ENCODE data around the gene VKORC1. TPM values are rescaled to one million over a fixed set of nuclear protein-coding genes. Genes with fewer than 3 reads are reported as not detected.

VKORC1 gene
- total and polyA plus RNA-seq, 2 of the 8 experiments (the other 6 are each of a cell fraction or from before 2014, with no cell fraction given) = 84.1 to 483 TPM

DNA sequence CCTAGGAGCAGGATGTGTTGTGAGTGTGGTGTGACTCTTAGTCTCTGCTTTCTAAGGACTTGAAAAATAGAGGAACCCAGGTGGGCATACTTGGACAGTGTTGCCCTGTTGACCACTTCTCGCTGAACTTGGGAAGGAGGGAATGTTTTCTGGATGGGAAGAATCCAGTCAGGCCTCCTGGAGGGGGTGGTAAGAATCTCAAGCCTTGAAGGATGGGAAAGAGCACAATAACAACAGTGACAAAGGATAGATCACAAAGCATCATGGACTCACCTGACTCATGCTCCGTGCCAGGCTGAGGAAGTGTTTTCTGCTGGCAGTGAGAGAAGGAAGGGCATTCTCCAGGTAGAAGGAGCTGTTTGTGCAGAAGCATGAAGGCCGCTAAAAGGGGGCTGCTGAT is 31.2 kb upstream of the VKORC1 start:
- Histone ChIP-seq H2BK5ac (ENCODE audit: low read depth, low read length) (no peak overlapping the region), H3K18ac (ENCODE audit: extremely low read depth, low read length) (no peak overlapping the region), H2BK20ac (ENCODE audit: low read length) (no peak overlapping the region), H3K9ac (replicated peaks in 1 of 4; ENCODE audit: extremely low read depth in 1 of 4, low read depth in 3 of 4, low read length in 3 of 4) (no peak overlapping the region), H4K20me1 (replicated peaks in 1 of 2; ENCODE audit: control insufficient read depth in 1 of 2, insufficient read depth in 2 of 2, low read length in 2 of 2) (no peaks in the 10 kb centered on the region), H3K4me2 (ENCODE audit: insufficient read depth in 1 of 2, low read depth in 2 of 2, low read length in 2 of 2) (no peak overlapping the region), H3K4me1 (replicated peaks in 1 of 4; ENCODE audit: control insufficient read depth in 3 of 4, insufficient read depth in 4 of 4, low read length in 3 of 4) (peaks cover 0 to 8% (median 6%) of the 10 kb centered on the region in 4 experiments; a peak in 6 of 7 replicates), H3K27ac (ENCODE audit: low read depth, low read length) (no peak overlapping the region), H3K79me2 (ENCODE audit: control insufficient read depth in 1 of 2, insufficient read depth in 2 of 2, low read length in 2 of 2) (no peaks in the 10 kb centered on the region), H2BK120ac (replicated peaks; ENCODE audit: low read depth, low read length) (no peak overlapping the region), H3K23ac (ENCODE audit: insufficient read length) (no peak overlapping the region), H3K9me3 (ENCODE audit: insufficient read depth in 2 of 2, low read depth in 1 of 2, low read length in 1 of 2) (no peaks in the 10 kb centered on the region), H3K79me1 (ENCODE audit: low read depth, low read length) (no peaks in the 10 kb centered on the region; the same call in 1 of the 2 replicates), H3K23me2 (ENCODE audit: low read depth, low read length) (no peaks in the 10 kb centered on the region), H3K56ac (replicated peaks; ENCODE audit: insufficient read length, low read depth, low read length) (no peak overlapping the region), H2BK15ac (ENCODE audit: low read length) (no peak overlapping the region), H3K4me3 (ENCODE audit: extremely low read depth in 1 of 4, insufficient read depth in 2 of 4, low read depth in 3 of 4, low read length in 4 of 4) (no peak overlapping the region), H2BK12ac (ENCODE audit: low read depth, low read length) (no peak overlapping the region), H3K14ac (ENCODE audit: insufficient read length) (no peak overlapping the region), H4K5ac (ENCODE audit: insufficient read length, low read depth, low read length) (no peak overlapping the region), H3K4ac (replicated peaks; ENCODE audit: insufficient read length, low read depth, low read length) (no peak overlapping the region), H3K27me3 (replicated peaks in 1 of 4; ENCODE audit: control insufficient read depth in 3 of 4, extremely low read depth in 1 of 4, insufficient read depth in 3 of 4, low read length in 3 of 4) (no peaks in the 10 kb centered on the region), H4K8ac (ENCODE audit: extremely low read depth, insufficient read depth, low read length) (no peak overlapping the region), H3K36me3 (ENCODE audit: control insufficient read depth in 2 of 4, insufficient read depth in 4 of 4, low read length in 3 of 4) (peaks cover 5 to 21% (median 15%) of the 10 kb centered on the region in 4 experiments; a peak in 7 of 8 replicates), H2AK5ac (ENCODE audit: low read depth, low read length) (no peak overlapping the region), H2AFZ (ENCODE audit: low read length) (no peak overlapping the region), H4K91ac (replicated peaks; ENCODE audit: insufficient read length, low read length) (no peak overlapping the region)
- CTCF ChIA-PET (ENCODE audit: partially characterized antibody) = interaction anchor here (0.7 to 1.9 kb wide), 3 partner anchors 32 to 325 kb away, joined by 3 to 5 read pairs (median 3); no protein-coding TSS in a partner anchor
- POLR2A ChIA-PET (ENCODE audit: partially characterized antibody) = interaction anchor here (0.9 to 34.9 kb wide), 4 partner anchors 5 to 64 kb away, joined by 3 to 713 read pairs (median 361); partner anchors contain the start of genes BCKDK, FUS, KAT8 and PRSS36
- no peak for FAIRE-seq
- DNase-seq (ENCODE audit: low read depth in 1 of 2, low spot score in 2 of 2) = no peak
- no peak for TF ChIP-seq KDM5A (IDR thresholded peaks at IDR 0.05; ENCODE audit: low read length)
- no peak for TF ChIP-seq MAX (IDR thresholded peaks at IDR 0.05)
- TF ChIP-seq POU5F1 (IDR thresholded peaks at IDR 0.05; ENCODE audit: low read depth, low read length) = no peak
- TF ChIP-seq RFX5 (IDR thresholded peaks at IDR 0.05; ENCODE audit: borderline replicate concordance, low read depth, low read length) = no peak
- TF ChIP-seq JUN (IDR thresholded peaks at IDR 0.05; ENCODE audit: low read depth, low read length) = no peak
- TF ChIP-seq PHF8 (conservative IDR thresholded peaks at IDR 0.05; ENCODE audit: low read depth, low read length) = no peak
- TF ChIP-seq SP2 (IDR thresholded peaks at IDR 0.05; ENCODE audit: low read length) = no peak
- TF ChIP-seq TEAD4 (IDR thresholded peaks at IDR 0.05; ENCODE audit: low read depth, low read length) = no peak
- TF ChIP-seq ZNF274 (IDR thresholded peaks at IDR 0.05; ENCODE audit: borderline replicate concordance, extremely low read depth, low read length) = no peak
- 86% methylated on average over 3 of the region's 3 CpGs; no CpG with 5 or more reads in 1 of the 2 experiments for WGBS, 2 experiments (ENCODE audit: extremely low coverage in 1 of 2, insufficient coverage in 1 of 2, insufficient read length in 1 of 2, insufficient replicate concordance in 2 of 2, low coverage in 1 of 2, low lambda C conversion rate in 2 of 2, missing lambda C conversion rate in 1 of 2)
